Measurements from ENCODE around the gene RNF144B. TPM values are rescaled to one million over a fixed set of nuclear protein-coding genes. Genes with fewer than 3 reads are reported as not detected.
"Not testable (repeated sequence)": the region's sequence is repeated elsewhere in the genome, so short reads cannot be mapped to it uniquely, and the experiment has no call there.

Gene RNF144B
- total RNA-seq, 1 donor from 2014 or later: 10.2 TPM

- Mint-ChIP-seq H3K9me3 (ENCODE audit: low read depth) (no peaks in the 10 kb centered on the region), H3K36me3 (ENCODE audit: low read depth) (no peaks in the 10 kb centered on the region), H3K4me3 (ENCODE audit: unreplicated experiment) (no peak overlapping the region), H3K27me3 (ENCODE audit: low read depth) (no peaks in the 10 kb centered on the region), H3K27ac (ENCODE audit: unreplicated experiment) (no peak overlapping the region), H3K4me1 (ENCODE audit: low read depth) (peaks cover 21% of the 10 kb centered on the region)
- no peak for DNase-seq (ENCODE audit: low spot score)
- TF ChIP-seq, protein P1, sequence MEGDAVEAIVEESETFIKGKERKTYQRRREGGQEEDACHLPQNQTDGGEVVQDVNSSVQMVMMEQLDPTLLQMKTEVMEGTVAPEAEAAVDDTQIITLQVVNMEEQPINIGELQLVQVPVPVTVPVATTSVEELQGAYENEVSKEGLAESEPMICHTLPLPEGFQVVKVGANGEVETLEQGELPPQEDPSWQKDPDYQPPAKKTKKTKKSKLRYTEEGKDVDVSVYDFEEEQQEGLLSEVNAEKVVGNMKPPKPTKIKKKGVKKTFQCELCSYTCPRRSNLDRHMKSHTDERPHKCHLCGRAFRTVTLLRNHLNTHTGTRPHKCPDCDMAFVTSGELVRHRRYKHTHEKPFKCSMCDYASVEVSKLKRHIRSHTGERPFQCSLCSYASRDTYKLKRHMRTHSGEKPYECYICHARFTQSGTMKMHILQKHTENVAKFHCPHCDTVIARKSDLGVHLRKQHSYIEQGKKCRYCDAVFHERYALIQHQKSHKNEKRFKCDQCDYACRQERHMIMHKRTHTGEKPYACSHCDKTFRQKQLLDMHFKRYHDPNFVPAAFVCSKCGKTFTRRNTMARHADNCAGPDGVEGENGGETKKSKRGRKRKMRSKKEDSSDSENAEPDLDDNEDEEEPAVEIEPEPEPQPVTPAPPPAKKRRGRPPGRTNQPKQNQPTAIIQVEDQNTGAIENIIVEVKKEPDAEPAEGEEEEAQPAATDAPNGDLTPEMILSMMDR (IDR thresholded peaks at IDR 0.05): no peak
Observed at GRCh38 chr6:18352001-18352400, 35.1 kb upstream of the RNF144B start.

DNA sequence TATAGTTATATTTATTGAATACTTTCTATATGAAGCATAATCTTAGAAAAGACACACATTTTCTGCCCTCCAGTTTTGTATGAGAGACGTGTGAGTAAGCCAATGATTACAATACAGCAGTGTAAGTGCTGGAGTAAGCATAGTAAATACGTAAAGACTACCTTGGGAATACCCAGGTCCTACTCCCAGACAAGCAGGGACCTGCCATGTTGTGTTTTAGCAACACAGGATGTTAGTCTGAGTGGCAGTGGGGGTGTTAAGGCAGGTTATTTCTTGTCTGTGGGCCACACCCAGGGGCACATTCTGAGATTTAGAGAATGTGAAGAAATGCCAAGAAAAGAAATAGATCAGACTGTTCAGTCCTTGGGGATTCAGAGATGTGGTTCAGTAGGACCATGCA, 34.3 kb upstream of the RNF144B start:
- H3K36me3 Mint-ChIP-seq (ENCODE audit: low read depth): no peaks in the 10 kb centered on the region
- DNase-seq (ENCODE audit: low spot score): no peak
- H3K9me3 Mint-ChIP-seq (ENCODE audit: low read depth): no peaks in the 10 kb centered on the region
- peaks cover 18% of the 10 kb centered on the region for H3K4me1 Mint-ChIP-seq (ENCODE audit: low read depth)
- H3K27ac Mint-ChIP-seq (ENCODE audit: unreplicated experiment): no peak overlapping the region
- H3K4me3 Mint-ChIP-seq (ENCODE audit: unreplicated experiment): no peak overlapping the region
- H3K27me3 Mint-ChIP-seq (ENCODE audit: low read depth): no peaks in the 10 kb centered on the region
- TF ChIP-seq, protein P1 (IDR thresholded peaks at IDR 0.05): no peak

DNA sequence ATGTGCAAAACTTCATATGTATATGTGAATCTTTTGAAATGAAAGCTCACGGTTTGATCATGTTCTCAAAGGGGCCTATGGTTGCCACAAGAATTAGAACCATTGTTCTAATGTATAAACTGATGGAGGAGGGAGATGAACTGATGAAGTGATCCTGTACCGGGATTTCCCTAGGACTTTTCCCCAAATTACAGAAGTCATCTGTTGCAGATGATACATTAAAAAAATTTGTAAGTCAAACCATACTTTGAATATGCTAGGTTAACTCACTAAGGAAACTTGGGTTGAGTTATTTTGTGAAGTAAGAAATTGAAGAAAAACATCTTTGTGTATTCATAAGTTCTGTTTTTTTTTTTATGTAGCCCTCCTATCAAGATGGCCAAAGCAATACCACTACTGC, 33.9 kb upstream of the RNF144B start:
- DNase-seq (ENCODE audit: low spot score): no peak
- TF ChIP-seq, protein P1 (IDR thresholded peaks at IDR 0.05): no peak
- Mint-ChIP-seq H3K27me3 (ENCODE audit: low read depth) (no peaks in the 10 kb centered on the region), H3K27ac (ENCODE audit: unreplicated experiment) (no peak overlapping the region), H3K4me3 (ENCODE audit: unreplicated experiment) (no peak overlapping the region), H3K36me3 (ENCODE audit: low read depth) (peaks cover 3% of the 10 kb centered on the region), H3K4me1 (ENCODE audit: low read depth) (peaks cover 18% of the 10 kb centered on the region), H3K9me3 (ENCODE audit: low read depth) (peaks cover 4% of the 10 kb centered on the region)

- H3K27me3 Mint-ChIP-seq (ENCODE audit: low read depth); H3K9me3 Mint-ChIP-seq (ENCODE audit: low read depth); H3K4me3 Mint-ChIP-seq (ENCODE audit: unreplicated experiment); H3K36me3 Mint-ChIP-seq (ENCODE audit: low read depth); H3K27ac Mint-ChIP-seq (ENCODE audit: unreplicated experiment); DNase-seq (ENCODE audit: low spot score): not testable (repeated sequence)
- peaks cover 14% of the 10 kb centered on the region for H3K4me1 Mint-ChIP-seq (ENCODE audit: low read depth)
Observed at GRCh38 chr6:18357546-18357945, 29.6 kb upstream of the RNF144B start.

GRCh38 chr6:18359237-18359885, 27.8 kb upstream of the RNF144B start:
- TF ChIP-seq, protein P1 (IDR thresholded peaks at IDR 0.05): no peak
- Mint-ChIP-seq H3K4me1 (ENCODE audit: low read depth) (peaks cover 17% of the 10 kb centered on the region), H3K4me3 (ENCODE audit: unreplicated experiment) (no peak overlapping the region), H3K9me3 (ENCODE audit: low read depth) (peaks cover 7% of the 10 kb centered on the region), H3K36me3 (ENCODE audit: low read depth) (peaks cover 5% of the 10 kb centered on the region), H3K27ac (ENCODE audit: unreplicated experiment) (no peak overlapping the region), H3K27me3 (ENCODE audit: low read depth) (no peaks in the 10 kb centered on the region)
- no peak for DNase-seq (ENCODE audit: low spot score)

- H3K4me1 Mint-ChIP-seq (ENCODE audit: low read depth): peaks cover 17% of the 10 kb centered on the region
- H3K27ac Mint-ChIP-seq (ENCODE audit: unreplicated experiment): no peak overlapping the region
- H3K9me3 Mint-ChIP-seq (ENCODE audit: low read depth): peaks cover 7% of the 10 kb centered on the region
- no peaks in the 10 kb centered on the region for H3K27me3 Mint-ChIP-seq (ENCODE audit: low read depth)
- no peak for DNase-seq (ENCODE audit: low spot score)
- TF ChIP-seq, protein P1 (IDR thresholded peaks at IDR 0.05): no peak
- no peak overlapping the region for H3K4me3 Mint-ChIP-seq (ENCODE audit: unreplicated experiment)
- peaks cover 5% of the 10 kb centered on the region for H3K36me3 Mint-ChIP-seq (ENCODE audit: low read depth)
Observed at GRCh38 chr6:18360188-18360587, 27.0 kb upstream of the RNF144B start.

Data from chondrocyte (in vitro differentiated cells).